SK-N-SH (cell line): ENCODE measurements around the gene CASP8AP2. TPM values are rescaled to one million over a fixed set of nuclear protein-coding genes. Genes with fewer than 3 reads are reported as not detected.

Experiments
- CTCF ChIA-PET: fragments of 300-600, 350-600 bp; formaldehyde crosslinking; extraction: SDS; loops from one replicate; lab custom pipeline; 2021; lab: Yijun Ruan, JAX
- POLR2A ChIA-PET: fragments of 350-600 bp; sonication (Branson Sonifier 250); formaldehyde crosslinking; extraction: SDS; loops from one replicate; lab custom pipeline; 2020; ENCODE audit warnings: antibody characterized with exemption, inconsistent platforms; lab: Yijun Ruan, JAX
- DNase-seq: peaks from one replicate; pipeline ENCODE4 v3.0.0; 2012
- H2AFZ ChIP-seq: fragments of 200-600 bp; sonication (generic); 2 replicates; pipeline ENCODE4 v1.8.1; 2016; ENCODE audit warnings: antibody characterized with exemption, mild to moderate bottlenecking, low read depth
- H3F3A ChIP-seq: fragments of 200-600 bp; sonication (generic); replicated peaks from 2 replicates; pipeline ENCODE3; 2016; ENCODE audit warnings: antibody characterized with exemption, mild to moderate bottlenecking; ENCODE audit not compliant: insufficient read depth
- H3K27ac ChIP-seq, 2 experiments: fragments of 200-500 bp in 1 of 2; fragments of 200-600 bp in 1 of 2; sonication (Bioruptor generic) in 1 of 2; sonication (generic), shearing (Covaris generic) in 1 of 2; 2 replicates each; pipeline versions ENCODE4 v1.5.1 to v1.6.1; 2014 to 2016; ENCODE audit warnings: low read depth in 2 of 2, inconsistent platforms in 1 of 2, low read length in 1 of 2, mild to moderate bottlenecking in 1 of 2, mixed read lengths in 1 of 2
- H3K27me3 ChIP-seq: fragments of 200-600 bp; sonication (generic), shearing (Covaris generic); 2 replicates; pipeline ENCODE4 v1.6.1; 2016; ENCODE audit warnings: mixed run types; ENCODE audit not compliant: insufficient read depth
- H3K36me3 ChIP-seq, 2 experiments: fragments of 200-500 bp in 1 of 2; fragments of 200-600 bp in 1 of 2; sonication (Bioruptor generic) in 1 of 2; sonication (generic) in 1 of 2; replicated peaks in 1 of 2; 2 replicates each; pipeline versions ENCODE3 to v1.5.1; 2014 to 2016; ENCODE audit warnings: low read length in 1 of 2, mild to moderate bottlenecking in 1 of 2; ENCODE audit not compliant: insufficient read depth in 2 of 2, control insufficient read depth in 1 of 2
- H3K4me1 ChIP-seq, 2 experiments: fragments of 200-500 bp in 1 of 2; fragments of 200-600 bp in 1 of 2; sonication (Bioruptor generic) in 1 of 2; sonication (generic), shearing (Covaris generic) in 1 of 2; 2 replicates each; pipeline versions ENCODE4 v1.5.1 to v1.6.1; 2014 to 2016; ENCODE audit warnings: low read depth in 1 of 2, low read length in 1 of 2, mixed run types in 1 of 2; ENCODE audit not compliant: insufficient read depth in 2 of 2, control insufficient read depth in 1 of 2
- H3K4me2 ChIP-seq: fragments of 200-600 bp; sonication (generic), shearing (Covaris generic); 2 replicates; pipeline ENCODE4 v1.6.1; 2017; ENCODE audit warnings: mixed run types
- H3K4me3 ChIP-seq, 2 experiments: fragments of 200-500 bp in 1 of 2; fragments of 200-600 bp in 1 of 2; sonication (Bioruptor generic) in 1 of 2; sonication (generic), shearing (Covaris generic) in 1 of 2; 2 replicates each; pipeline versions ENCODE4 v1.5.1 to v1.8.1; 2014 to 2016; ENCODE audit warnings: low read depth in 2 of 2, inconsistent platforms in 1 of 2, low read length in 1 of 2, mild to moderate bottlenecking in 1 of 2, mixed read lengths in 1 of 2, moderate library complexity in 1 of 2
- H3K79me2 ChIP-seq: fragments of 200-600 bp; sonication (generic); 2 replicates; pipeline ENCODE4 v1.8.1; 2017; ENCODE audit warnings: mild to moderate bottlenecking; ENCODE audit not compliant: insufficient read depth
- H3K9ac ChIP-seq: fragments of 200-600 bp; sonication (generic); 2 replicates; pipeline ENCODE4 v1.6.1; 2017; ENCODE audit warnings: mixed run types
- H3K9me2 ChIP-seq: fragments of 200-600 bp; sonication (generic); 2 replicates; pipeline ENCODE4 v1.6.1; 2017; ENCODE audit warnings: mixed run types
- H3K9me3 ChIP-seq: fragments of 200-600 bp; sonication (generic); 2 replicates; pipeline ENCODE4 v1.6.1; 2017; ENCODE audit warnings: mixed run types, mild to moderate bottlenecking, moderate library complexity
- H4K20me1 ChIP-seq: fragments of 200-600 bp; sonication (generic); 2 replicates; pipeline ENCODE4 v1.6.1; 2017; ENCODE audit warnings: mild to moderate bottlenecking, mixed run types; ENCODE audit not compliant: insufficient read depth
- CHD2 ChIP-seq: fragments of 150-350 bp; IDR thresholded peaks from 2 replicates; pipeline ENCODE4 v1.6.1; 2018; ENCODE audit warnings: low read length; ENCODE audit not compliant: partially characterized antibody
- ELF1 ChIP-seq: IDR thresholded peaks from 2 replicates; pipeline ENCODE4 v1.4.0; 2012
- EZH2phosphoT487 ChIP-seq: fragments of 200-600 bp; sonication (generic); IDR thresholded peaks from 2 replicates; pipeline ENCODE4 v1.6.1; 2017; ENCODE audit warnings: low read depth, mixed run types, mild to moderate bottlenecking, antibody characterized with exemption, moderate library complexity, borderline replicate concordance
- JUND ChIP-seq: IDR thresholded peaks from 2 replicates; pipeline ENCODE4 v1.4.0; 2012
- POLR2AphosphoS5 ChIP-seq: IDR thresholded peaks from 2 replicates; pipeline ENCODE4 v1.6.1; 2012; ENCODE audit warnings: low read depth, low read length
- RAD21 ChIP-seq: IDR thresholded peaks from 2 replicates; pipeline ENCODE4 v1.6.1; 2012; ENCODE audit warnings: mild to moderate bottlenecking, low read length
- RFX5 ChIP-seq: IDR thresholded peaks from 2 replicates; pipeline ENCODE4 v1.6.1; 2012; ENCODE audit warnings: mild to moderate bottlenecking, improper control_type of control experiment, low read length
- SIN3A ChIP-seq: IDR thresholded peaks from 2 replicates; pipeline ENCODE4 v1.6.1; 2012; ENCODE audit warnings: low read depth, mild to moderate bottlenecking, low read length, moderate library complexity, borderline replicate concordance
- SMC3 ChIP-seq: IDR thresholded peaks from 2 replicates; pipeline ENCODE4 v1.6.1; 2012; ENCODE audit warnings: low read depth, low read length, improper control_type of control experiment
- TAF1 ChIP-seq: IDR thresholded peaks from 2 replicates; pipeline ENCODE4 v1.6.1; 2012; ENCODE audit warnings: low read depth, mild to moderate bottlenecking, low read length, moderate library complexity, borderline replicate concordance
- TEAD4 ChIP-seq: IDR thresholded peaks from 2 replicates; pipeline ENCODE4 v1.4.0; 2012; ENCODE audit warnings: mild to moderate bottlenecking, borderline replicate concordance; ENCODE audit not compliant: insufficient read depth
- YY1 ChIP-seq: IDR thresholded peaks from 2 replicates; pipeline ENCODE4 v1.4.0; 2012; ENCODE audit warnings: low read depth, mild to moderate bottlenecking
- WGBS: methylation state at CpG from one replicate; pipeline ENCODE4 v1.1.6; 2017; ENCODE audit warnings: low lambda C conversion rate; 5-methylcytosine and 5-hydroxymethylcytosine counted together
- polyA plus RNA-seq, 3 experiments: library from polyadenylated mRNA; depleted of rRNA; stranded (reverse); fragments of >200 nt; gene quantifications; 2 replicates each; pipeline ENCODE4 v1.2.3, GENCODE V29; 2012
- TF ChIP-seq, protein P1 (sequence below): fragments of 150-350 bp; IDR thresholded peaks from 2 replicates; pipeline ENCODE4 v1.6.1; 2016; ENCODE audit warnings: mild to moderate bottlenecking, low read depth, low read length
- TF ChIP-seq, protein P2 (sequence below): IDR thresholded peaks from 2 replicates; pipeline ENCODE4 v1.4.0; 2012; ENCODE audit warnings: low read depth
- TF ChIP-seq, protein P3 (sequence below): IDR thresholded peaks from 2 replicates; pipeline ENCODE4 v1.4.0; 2012; ENCODE audit warnings: low read depth, borderline replicate concordance
- TF ChIP-seq, protein P4 (sequence below): fragments of 200-600 bp; sonication (generic); IDR thresholded peaks from 2 replicates; pipeline ENCODE4 v1.6.1; 2017; ENCODE audit warnings: antibody characterized with exemption, mild to moderate bottlenecking, moderate library complexity
- TF ChIP-seq, protein P5 (sequence below): IDR thresholded peaks from 2 replicates; pipeline ENCODE4; 2012

Gene CASP8AP2
- polyA plus RNA-seq, 1 of the 3 experiments (the other 2 are of a cell fraction) = 2.8 TPM

DNA sequence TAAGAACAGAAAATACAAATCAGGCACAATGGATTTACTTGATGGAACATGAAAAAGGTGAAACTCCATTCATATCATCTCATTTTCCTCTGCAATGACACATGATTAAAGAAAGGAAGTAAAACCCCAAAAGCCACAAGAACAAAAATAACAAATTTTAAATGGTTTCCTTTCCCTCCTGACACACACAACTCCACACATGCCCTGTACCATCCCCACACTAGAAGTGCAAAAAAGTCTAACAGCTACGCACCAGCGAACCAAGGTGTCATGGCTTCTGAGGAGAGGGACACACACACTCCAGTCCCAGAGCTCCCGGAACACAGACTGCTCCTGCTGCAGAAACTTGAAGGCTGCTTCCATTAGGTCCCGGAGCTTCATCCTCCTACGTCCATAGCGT, 35.4 kb upstream of the CASP8AP2 start (continued):
- TF ChIP-seq, protein P1, sequence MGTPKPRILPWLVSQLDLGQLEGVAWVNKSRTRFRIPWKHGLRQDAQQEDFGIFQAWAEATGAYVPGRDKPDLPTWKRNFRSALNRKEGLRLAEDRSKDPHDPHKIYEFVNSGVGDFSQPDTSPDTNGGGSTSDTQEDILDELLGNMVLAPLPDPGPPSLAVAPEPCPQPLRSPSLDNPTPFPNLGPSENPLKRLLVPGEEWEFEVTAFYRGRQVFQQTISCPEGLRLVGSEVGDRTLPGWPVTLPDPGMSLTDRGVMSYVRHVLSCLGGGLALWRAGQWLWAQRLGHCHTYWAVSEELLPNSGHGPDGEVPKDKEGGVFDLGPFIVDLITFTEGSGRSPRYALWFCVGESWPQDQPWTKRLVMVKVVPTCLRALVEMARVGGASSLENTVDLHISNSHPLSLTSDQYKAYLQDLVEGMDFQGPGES = no peak

DNA sequence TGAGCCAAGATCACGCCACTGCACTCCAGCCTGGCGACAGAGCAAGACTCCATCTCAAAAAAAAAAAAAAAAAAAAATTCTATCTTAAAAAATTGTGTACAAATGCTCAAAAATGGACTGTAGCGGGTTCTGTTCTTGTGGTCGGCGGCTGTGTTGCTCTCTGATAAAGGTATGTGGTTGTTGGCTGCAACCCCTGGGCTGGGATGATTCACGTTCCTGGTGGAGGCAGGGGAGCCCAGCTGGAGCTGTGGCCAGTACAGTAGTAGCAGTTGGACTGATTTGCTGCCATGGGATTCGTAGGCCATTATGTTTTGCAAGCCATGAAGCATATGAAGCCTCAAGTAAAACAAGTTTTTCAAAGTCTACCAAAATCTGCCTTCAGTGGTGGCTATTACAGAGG, 32.4 kb upstream of the CASP8AP2 start:
- H3F3A ChIP-seq = peaks cover 4% of the 10 kb centered on the region
- H3K9me3 ChIP-seq = no peaks in the 10 kb centered on the region
- no peaks in the 10 kb centered on the region for H3K27me3 ChIP-seq
- H2AFZ ChIP-seq = no peak overlapping the region
- peaks cover 1 to 9% of the 10 kb centered on the region in 2 experiments for H3K36me3 ChIP-seq
- TF ChIP-seq TAF1 = no peak
- no peak for TF ChIP-seq CHD2
- no peak for TF ChIP-seq SMC3
- no peak for TF ChIP-seq TEAD4
- TF ChIP-seq EZH2phosphoT487 = no peak
- TF ChIP-seq, protein P1 = no peak
- TF ChIP-seq, protein P2, sequence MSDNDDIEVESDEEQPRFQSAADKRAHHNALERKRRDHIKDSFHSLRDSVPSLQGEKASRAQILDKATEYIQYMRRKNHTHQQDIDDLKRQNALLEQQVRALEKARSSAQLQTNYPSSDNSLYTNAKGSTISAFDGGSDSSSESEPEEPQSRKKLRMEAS = no peak
- no peak for TF ChIP-seq POLR2AphosphoS5
- no peak for TF ChIP-seq JUND
- TF ChIP-seq SIN3A = no peak
- no peak for TF ChIP-seq YY1
- TF ChIP-seq, protein P3, sequence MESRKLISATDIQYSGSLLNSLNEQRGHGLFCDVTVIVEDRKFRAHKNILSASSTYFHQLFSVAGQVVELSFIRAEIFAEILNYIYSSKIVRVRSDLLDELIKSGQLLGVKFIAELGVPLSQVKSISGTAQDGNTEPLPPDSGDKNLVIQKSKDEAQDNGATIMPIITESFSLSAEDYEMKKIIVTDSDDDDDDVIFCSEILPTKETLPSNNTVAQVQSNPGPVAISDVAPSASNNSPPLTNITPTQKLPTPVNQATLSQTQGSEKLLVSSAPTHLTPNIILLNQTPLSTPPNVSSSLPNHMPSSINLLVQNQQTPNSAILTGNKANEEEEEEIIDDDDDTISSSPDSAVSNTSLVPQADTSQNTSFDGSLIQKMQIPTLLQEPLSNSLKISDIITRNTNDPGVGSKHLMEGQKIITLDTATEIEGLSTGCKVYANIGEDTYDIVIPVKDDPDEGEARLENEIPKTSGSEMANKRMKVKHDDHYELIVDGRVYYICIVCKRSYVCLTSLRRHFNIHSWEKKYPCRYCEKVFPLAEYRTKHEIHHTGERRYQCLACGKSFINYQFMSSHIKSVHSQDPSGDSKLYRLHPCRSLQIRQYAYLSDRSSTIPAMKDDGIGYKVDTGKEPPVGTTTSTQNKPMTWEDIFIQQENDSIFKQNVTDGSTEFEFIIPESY = no peak
- TF ChIP-seq RAD21 = no peak
- TF ChIP-seq, protein P4, sequence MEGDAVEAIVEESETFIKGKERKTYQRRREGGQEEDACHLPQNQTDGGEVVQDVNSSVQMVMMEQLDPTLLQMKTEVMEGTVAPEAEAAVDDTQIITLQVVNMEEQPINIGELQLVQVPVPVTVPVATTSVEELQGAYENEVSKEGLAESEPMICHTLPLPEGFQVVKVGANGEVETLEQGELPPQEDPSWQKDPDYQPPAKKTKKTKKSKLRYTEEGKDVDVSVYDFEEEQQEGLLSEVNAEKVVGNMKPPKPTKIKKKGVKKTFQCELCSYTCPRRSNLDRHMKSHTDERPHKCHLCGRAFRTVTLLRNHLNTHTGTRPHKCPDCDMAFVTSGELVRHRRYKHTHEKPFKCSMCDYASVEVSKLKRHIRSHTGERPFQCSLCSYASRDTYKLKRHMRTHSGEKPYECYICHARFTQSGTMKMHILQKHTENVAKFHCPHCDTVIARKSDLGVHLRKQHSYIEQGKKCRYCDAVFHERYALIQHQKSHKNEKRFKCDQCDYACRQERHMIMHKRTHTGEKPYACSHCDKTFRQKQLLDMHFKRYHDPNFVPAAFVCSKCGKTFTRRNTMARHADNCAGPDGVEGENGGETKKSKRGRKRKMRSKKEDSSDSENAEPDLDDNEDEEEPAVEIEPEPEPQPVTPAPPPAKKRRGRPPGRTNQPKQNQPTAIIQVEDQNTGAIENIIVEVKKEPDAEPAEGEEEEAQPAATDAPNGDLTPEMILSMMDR = no peak
- TF ChIP-seq, protein P5, sequence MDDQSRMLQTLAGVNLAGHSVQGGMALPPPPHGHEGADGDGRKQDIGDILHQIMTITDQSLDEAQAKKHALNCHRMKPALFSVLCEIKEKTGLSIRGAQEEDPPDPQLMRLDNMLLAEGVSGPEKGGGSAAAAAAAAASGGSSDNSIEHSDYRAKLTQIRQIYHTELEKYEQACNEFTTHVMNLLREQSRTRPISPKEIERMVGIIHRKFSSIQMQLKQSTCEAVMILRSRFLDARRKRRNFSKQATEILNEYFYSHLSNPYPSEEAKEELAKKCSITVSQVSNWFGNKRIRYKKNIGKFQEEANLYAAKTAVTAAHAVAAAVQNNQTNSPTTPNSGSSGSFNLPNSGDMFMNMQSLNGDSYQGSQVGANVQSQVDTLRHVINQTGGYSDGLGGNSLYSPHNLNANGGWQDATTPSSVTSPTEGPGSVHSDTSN = no peak
- no peak for TF ChIP-seq ELF1
- TF ChIP-seq RFX5 = no peak
- no peaks in the 10 kb centered on the region; a peak in 1 of 4 replicates for H3K4me1 ChIP-seq
- no peak overlapping the region for H3K4me2 ChIP-seq
- no peak overlapping the region for H3K27ac ChIP-seq
- no peak for DNase-seq
- no peaks in the 10 kb centered on the region for H4K20me1 ChIP-seq
- peaks cover 3% of the 10 kb centered on the region; the same call in 1 of the 2 replicates for H3K79me2 ChIP-seq
- no peak overlapping the region for H3K4me3 ChIP-seq
- ChIA-PET POLR2A (no interaction called here), CTCF (interaction anchor here (1.0 kb wide), 1 partner anchor 682 kb away, joined by 3 read pairs; no protein-coding TSS in a partner anchor)
- H3K9me2 ChIP-seq = no peaks in the 10 kb centered on the region
- 81% methylated on average over 7 of the region's 7 CpGs for WGBS
- no peak overlapping the region for H3K9ac ChIP-seq
